Lung microvascular endothelial cell (primary cell): ENCODE measurements around the gene CNST. TPM values are rescaled to one million over a fixed set of nuclear protein-coding genes. Genes with fewer than 3 reads are reported as not detected.

Experiments used
- DNase-seq, 2 donors: peaks; one replicate each; pipeline versions ENCODE4 v3.0.0 to v3.0.0-alpha.2; 2010; ENCODE audit warnings: low read depth in 2 of 2
- total RNA-seq: library from RNA; depleted of rRNA; stranded (reverse); fragments of >200 nt; gene quantifications from 2 replicates; pipeline ENCODE4 v1.2.1, GENCODE V29; 2014

The CNST gene, protein sequence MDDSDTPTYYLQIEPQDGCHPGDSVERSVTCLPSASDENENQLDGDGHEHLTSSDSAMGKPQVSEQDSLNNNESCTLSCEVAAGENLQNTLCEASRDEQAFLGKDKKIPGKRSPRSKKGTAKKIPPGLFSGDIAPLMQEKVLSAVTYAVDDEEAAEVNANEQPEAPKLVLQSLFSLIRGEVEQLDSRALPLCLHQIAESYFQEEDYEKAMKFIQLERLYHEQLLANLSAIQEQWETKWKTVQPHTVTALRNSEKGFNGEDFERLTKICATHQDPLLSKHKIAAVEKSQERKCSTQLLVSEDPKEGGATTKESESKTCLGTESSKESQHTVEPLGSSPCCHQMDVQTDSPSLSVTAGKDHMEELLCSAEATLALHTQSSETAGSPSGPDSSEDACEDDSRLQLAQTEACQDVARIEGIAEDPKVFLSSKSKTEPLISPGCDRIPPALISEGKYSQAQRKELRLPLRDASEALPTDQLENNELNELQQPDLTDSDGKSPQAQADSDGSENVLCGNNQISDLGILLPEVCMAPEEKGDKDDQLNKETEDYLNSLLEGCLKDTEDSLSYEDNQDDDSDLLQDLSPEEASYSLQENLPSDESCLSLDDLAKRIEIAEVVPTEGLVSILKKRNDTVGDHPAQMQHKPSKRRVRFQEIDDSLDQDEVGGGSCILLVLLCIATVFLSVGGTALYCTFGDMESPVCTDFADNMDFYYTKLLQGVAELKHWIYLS
- total RNA-seq = 13.1 and 32.5 TPM in 2 replicates

DNA sequence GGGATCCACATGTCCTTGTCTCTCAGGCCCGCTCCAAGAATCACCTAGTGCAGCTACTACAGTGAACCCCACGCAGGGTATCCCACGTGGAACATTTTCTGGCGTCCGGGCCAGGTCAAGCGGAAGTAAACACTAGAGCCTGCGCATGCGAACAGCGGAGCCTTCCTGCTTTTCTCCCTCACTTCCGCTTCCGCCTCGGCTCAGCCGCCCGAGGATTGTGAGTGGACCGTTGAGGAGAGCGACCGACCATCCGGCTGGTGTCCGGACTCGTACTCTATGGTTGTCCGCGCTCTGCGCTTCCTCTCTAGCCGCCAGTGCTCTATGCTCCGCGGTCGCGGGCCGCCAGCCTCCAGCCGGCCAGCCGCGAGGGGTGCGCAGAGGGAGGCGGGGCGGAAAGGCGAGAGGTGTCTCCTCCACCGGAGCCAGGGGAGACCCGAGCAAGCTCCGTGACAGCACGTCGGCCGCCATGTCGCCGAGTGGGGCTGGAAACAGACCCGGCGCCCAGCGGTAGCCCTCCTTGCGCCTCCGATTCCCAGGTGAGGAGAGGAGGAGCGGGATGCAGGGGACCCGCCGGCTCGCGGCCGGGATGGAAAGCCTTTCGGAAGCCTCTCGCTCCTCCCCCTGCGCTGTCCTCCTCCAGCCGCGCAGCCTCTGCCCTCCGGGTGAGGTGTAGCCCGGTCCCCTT is at the start of gene CNST, which contains the start of gene TFB2M:
Gene CNST, plus strand, starts transcription at position 329 of the 685 bp plus-strand sequence. CDS start 25,107 bp downstream, outside the sequence.
Gene TFB2M, minus strand, starts transcription at position 134 of the 685 bp plus-strand sequence. Its CDS starts 123 bp downstream, at position 11.
- DNase-seq = peak; percentile 99 to 100

DNA sequence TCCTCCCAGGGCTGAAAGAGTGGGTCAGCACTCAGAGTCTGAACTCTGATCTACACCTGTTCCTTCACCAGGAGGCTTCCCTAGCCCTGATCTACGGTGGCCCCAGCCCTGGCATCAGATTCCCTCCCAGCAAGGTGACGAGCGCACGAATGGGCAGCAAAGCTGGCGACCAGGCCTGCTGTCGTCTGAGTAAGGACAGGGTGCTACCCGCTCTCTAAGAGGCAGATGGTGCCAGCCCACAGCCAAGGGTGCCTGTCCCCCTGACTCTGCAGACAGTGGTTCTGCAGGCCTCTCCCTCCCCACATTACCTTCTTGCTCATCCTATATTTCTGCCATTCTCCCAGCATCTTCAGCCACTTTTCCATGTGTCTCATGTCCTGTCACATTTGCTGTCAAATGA is 48.9 kb upstream of the CNST start:
- no peak for DNase-seq

DNA sequence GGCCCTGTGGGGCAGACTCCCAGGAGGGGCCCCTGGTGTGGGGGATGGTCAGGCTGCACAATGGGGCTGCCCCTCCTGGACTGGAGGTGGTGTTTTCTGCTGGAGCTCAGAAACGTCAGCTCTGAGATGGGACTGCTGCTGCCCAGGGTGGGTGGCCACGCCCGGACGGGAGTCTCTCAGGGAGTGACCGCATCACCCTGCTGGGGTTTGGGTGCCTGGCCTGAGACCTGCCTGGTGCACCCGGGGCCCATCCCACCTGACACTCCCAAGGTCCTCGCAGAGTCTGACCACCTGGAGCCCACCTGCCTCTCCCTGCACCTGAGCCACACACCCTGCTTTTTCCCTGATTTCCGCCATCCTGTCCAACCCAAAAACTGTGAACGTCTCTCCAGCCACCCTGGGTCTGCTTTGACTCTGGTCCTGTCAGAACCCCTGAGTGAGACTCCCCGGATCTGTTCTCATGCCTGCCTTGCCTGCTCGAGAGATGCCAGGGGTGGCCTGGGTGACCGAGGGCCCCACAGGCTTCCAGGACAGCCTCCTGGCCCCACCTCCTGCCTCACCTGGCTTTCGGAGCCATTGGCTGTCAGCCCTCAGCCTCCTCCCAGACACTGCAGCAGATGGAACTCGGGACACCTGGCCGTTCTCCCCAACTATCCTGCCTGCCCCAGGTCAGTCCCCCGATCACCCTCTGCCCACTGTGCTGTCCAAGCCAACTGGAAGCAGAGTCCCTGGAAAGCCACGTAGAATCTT is 47.6 kb upstream of the CNST start:
- DNase-seq = no peak

DNA sequence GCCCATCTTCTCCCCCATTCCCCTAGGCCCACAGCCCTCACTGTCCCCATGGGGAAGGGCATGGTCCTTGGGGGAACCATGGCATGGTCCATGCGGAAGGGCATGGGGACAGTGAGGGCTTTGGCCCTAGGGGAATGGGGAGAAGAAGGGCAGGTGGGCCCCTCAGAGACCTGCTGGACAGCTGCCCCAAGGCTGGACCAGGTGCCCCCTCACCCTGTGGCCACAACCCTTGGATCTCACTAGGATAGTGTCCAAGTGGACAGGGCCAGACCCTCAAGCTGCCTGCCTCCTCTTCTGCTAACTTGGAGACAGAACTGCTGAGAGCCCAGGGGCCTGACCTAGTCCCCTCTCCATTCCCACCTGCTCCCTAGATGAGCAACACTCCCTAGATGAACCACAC is 46.7 kb upstream of the CNST start:
- no peak for DNase-seq

DNA sequence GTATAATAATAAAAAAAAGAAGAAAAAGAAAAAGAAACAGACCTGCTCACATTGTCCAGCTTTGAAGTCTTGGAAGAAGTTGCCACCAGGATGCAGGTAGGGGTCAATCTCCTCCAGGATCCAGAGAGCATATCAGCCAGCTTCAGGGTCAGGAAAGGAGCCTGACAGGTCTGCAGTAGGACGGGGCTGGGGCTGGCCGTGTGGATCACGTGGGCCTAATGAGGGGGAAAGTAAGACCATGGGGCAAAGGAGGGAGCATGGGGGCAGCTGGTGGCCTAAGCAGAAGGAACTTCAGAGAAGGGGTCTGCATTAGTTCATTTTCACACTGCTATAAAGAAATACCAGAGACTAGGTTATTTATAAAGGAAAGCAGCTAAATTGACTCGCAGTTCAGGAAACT is 39.9 kb upstream of the CNST start:
- DNase-seq = no peak

DNA sequence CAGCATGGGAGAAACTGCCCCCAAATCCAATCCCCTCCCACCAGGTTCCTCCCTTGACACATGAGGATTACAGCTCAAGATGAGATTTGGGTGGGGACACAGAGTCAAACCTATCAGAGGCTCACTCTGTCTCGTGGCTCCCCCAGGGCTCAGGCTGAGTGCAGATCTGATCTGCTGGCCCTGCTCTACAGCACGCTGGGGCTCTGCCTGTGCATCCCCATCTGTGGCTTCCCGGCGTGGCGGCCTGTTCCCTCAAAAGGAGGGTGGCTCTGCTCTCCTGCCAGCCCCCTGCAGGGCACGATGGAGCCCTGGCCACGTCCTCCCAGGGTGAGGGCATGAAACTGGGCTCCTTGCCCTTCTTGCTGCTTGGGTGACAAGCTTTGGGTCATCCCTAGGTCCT is 39.3 kb upstream of the CNST start:
- DNase-seq = no peak

DNA sequence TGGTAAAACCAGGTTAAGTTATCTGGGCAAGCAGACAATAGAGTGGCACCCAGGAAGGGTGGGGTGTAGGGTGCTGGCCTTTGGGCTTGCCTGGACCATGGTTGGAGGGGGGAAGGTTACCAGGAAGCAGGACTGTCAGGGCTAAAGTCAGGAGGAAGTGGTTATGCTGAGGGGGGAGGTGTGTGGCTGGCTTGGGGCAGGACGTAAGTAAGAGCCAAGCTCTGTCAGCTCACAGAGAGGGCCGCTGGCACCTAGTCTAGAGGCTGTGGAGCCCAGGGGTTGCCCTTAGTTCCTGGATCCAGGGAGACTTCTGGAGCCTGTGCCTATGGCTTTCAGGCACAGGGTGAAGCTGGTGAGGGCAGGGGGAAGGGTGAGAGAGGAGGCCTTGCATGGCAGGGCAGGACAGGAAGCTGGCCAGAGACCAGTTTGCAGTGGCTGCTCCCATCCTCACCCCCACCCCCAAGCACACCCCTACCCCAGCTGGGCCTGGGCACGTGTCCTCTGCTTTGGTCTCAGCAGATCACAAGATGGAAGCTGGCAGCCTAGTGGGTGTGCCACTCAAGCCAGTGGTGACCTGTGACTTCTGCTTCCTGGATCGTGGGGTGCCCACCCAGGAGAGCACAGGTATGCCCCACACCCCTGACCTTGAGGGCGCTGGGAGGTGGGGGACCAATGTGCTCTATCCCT is 38.7 kb upstream of the CNST start:
- DNase-seq = peak in 1 of 2 donors; percentile 6

DNA sequence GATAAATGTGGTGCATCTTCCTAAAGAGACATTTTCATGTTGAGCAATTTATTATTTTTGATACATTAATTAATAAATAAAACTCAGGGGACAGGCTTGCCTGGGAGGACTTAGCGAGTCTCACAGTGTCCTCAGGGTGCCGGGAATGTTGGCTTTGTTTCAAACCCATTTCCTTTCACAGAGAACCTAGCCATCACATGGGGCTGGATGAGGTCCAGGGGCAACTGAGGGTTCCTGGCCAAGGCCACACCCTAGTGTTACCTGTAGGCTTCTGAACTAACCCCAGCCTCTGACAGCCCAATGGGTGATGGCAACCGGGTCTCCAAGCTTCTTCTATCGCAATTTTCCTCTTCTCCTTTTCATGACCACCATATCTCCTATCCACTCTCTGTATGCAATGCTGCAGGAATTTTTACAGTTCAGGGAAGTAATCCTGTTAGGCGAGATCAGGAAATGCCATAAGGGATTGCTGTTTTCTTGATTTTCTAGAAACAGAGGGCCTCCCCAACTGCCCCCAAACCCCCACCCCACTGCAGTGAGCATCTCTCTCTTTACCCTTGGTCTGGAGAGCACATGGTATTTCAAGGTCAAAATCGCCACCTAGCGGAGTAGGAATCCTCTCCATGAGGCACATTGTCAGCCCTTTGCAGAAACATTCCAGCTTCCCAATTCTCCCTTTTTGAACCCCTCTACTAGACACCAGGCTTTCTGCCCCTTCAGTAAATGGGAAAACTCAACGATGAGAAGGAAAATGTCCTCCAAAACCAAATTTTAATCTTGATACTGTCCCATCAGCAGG is 37.1 kb upstream of the CNST start:
- no peak for DNase-seq

DNA sequence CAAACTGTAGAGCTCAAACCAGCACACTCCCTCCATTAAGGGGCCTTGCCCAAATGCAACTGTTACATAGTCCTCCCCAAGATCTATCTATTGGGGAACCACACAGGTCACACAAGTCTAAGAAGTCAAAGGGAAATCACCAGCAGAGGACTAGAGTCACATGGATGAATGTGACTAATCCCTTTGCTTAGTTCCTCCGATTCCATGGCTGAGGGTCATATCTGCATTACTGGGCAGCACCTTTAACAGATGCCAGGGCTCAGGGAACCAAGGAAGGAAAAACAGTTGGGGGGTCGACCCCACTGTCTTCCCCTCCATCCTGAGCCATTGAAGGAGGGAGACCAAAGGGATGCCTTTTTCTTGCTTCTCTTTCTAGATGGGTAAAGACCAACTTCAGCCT is 35.8 kb upstream of the CNST start:
- DNase-seq = no peak

DNA sequence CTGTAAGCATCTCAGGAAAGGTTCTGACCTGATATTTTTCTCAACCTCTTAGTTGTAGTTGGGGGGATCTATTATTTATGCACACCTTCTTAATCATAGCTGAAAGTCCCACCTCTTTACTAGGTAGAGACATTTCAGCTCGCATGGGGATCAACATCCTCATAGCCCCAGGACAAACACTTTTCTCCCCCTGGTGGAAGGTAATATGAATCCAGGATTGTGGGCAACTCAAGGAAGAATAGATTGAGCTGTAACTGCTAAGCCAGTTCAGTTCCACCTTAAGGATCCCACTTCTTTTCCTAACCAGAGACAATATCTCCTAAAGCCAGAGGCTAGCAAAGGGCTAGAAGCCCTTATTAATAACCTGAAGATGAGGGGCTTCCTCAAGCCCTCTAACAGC is 33.7 kb upstream of the CNST start:
- no peak for DNase-seq

DNA sequence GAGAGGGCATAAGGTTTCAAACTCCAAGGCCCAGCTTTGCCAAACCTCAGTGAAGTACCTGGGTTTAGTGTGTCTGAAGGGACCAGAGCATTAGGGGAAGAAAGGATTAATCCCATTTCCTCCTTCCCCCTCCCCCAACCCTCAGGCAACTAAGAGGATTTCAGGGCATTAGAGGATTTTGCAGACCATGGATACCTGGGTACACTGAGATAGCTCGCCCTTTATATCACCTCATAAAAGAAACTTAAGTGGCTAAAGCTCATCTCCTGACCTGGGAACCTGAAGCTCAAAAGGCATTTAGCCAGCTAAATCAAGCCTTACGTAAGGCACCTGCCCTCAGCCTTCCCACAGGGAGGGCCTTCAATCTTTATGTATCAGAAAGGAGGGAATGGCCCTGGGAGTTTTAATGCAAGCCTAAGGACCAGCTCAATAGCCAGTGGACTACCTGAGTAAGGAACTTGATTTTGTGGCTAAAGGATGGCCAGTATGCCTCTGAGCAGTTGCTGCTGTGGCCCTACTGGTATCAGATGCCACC is 32.8 kb upstream of the CNST start:
- DNase-seq = no peak

DNA sequence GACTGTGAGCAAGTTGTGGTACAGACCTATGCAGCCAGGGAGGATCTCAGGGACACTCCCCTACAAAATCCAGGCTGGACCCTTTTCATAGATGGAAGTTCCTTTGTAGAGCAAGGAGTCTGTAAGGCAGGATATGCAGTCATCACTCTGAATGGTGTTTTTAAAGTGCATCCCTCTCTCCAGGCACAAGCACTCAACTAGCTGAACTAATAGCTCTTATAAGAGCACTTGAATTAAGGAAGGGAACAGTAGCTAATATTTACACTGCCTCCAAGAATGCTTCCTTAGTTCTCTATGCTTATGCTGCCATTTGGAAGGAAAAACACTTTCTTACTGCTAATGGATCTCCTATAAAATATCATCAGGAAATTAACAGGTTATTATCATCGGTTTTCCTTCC is 32.1 kb upstream of the CNST start:
- no peak for DNase-seq

DNA sequence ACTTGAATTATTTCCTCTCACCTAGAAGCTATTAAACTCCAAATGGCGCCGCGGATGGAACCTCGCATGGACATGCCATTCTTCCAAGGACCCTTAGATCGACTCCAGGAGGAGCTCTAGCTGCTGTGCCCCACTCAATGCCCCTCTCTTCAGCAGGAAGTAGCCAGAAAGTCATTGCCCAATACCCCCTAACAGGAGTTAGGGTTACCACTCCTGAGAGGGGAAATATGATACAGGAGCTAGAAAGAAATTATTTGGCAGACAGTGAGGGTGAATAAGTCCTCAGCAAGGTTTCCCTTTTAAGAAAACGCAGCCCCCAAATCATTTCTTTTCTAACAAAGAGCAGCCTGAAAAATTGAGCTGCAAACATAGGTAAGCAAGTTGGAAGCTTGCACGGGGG is 28.8 kb upstream of the CNST start:
- DNase-seq = no peak

DNA sequence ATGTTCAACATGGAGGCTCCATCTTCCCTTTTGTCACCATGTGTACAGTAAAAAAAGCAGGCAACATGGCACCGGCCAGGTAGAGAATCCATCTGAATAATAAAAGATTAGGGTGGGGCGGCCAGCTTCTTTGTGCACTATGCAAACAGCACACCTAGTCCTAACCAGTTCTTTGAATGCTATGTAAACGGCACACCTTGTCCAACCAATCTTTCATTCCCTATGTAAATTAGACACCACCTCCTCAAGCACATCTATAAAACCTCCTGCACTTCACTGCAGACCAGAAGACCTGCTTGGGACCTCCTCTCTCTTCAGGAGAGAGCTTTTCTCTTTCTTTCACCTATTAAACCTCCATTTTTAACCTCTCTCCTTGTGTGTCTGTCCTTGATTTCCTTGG is 28.4 kb upstream of the CNST start:
- DNase-seq = no peak

DNA sequence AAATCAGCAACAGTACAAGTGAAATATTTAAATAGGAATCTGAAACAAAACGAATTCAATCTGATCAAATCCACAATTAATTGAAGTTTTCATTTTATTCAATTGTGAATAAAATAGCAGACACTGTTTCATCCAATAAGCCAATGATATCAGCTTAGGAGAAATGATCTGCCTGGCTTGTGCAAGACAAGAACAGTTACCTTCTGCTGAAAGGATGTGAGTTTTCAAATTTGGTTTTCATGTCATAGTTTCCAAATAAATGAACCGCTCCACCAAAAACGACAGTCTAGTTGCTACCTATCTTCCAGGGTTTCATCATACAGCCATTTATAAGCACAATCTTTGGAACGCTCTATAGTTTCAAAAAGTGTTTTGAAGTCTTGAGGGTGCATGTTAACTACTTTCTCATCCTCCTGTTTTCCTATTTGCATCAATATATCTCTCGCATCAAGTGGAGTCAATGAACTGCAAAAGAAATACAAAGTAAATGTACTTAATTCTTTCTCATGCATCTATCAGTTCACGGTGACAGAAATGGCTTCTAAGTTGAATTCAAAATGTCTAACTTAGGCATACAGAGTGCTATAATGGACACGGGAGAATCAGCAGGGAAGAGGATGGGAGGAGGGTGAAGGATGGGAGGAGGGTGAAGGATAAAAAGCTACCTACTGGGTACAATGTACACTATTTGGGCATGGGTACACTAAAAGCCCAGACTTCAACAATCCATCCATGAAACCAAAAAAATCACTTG is 25.3 kb upstream of the CNST start:
- no peak for DNase-seq

DNA sequence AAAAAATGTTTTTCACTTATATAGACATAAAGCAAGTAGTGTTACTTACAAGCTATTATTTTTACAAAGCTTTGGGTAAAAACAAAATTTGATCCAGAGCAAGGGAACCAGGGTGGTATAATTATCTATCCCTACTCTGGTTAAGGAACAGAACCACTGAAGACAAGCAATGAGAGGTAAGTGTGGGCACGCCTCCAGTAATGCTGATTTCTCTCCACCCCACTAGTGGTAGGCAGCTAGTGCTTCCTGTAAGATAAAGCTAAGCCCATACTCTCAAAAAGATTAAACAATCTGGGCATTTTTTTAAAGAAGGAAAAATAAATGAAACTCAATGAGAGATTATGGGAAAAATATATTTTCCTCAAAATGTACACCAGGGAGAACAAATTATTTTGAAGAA is 22.3 kb upstream of the CNST start:
- no peak for DNase-seq

DNA sequence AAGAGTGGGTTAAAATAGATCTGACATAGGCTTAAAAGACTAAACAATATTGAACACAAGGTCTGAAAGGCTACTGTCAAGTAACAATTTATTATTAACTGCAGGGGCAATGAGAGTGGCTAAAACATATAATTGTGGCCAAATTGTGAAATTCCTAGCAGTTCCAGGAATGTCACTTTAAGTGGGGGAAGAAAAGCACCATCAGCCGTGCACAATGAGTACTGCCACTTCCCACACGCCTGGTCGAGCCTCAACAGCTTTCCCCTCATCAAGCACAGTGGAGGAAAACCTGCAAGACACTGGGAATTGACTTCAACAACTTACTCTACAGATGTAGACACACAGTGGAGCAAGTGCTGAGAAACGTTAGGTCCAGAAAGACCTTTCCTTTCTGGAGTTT is 16.6 kb upstream of the CNST start:
- no peak for DNase-seq

DNA sequence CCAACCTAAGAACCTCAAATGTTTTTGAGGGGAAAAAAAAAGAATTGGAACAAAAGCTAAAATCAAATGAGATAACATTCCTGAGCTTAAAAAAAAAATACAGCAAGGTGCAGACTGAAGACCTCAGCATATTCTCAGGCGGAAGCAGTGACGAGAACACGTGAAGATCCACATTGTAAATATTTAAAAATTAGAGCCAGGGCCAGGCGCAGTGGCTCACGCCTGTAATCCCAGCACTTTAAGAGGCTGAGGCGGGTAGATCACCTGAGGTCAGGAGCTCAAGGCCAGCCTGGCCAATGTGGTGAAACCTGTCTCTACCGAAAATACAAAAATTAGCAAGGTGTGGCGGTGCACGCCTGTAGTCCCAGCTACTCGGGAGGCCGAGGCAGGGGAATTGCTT is 15.9 kb upstream of the CNST start:
- DNase-seq = no peak

DNA sequence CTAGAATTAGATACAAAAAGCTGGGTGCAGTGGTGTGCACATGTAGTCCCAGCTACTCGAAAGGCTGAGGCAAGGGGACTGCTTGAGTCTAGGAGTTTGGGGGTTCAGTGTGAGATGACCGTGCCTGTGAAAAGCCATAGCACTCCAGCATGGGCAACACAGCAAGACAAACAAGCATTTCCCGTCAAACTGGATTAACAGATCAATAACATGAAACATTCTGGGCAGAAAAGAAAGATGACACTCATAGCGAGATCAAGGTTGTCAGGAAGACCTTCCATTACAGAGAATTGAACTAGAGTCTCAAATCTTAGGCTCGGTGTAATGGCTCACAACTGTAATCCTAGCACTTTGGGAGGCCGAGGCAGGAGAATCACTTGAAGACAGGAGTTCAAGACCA is 14.1 kb upstream of the CNST start:
- no peak for DNase-seq
